ENCODE results near the gene STX10.
"Not testable (repeated sequence)": the region's sequence is repeated elsewhere in the genome, so short reads cannot be mapped to it uniquely, and the experiment has no call there.

The STX10 gene

GRCh38 chr19:13181747-13182388, 31.7 kb upstream of the STX10 start:
- Histone ChIP-seq H3K27me3 (ENCODE audit: insufficient read depth, insufficient read length) (no peaks in the 10 kb centered on the region), H3K36me3 (ENCODE audit: insufficient read depth, insufficient read length, low read length) (no peaks in the 10 kb centered on the region), H3K4me1 (ENCODE audit: insufficient read depth, insufficient read length) (peaks cover 4% of the 10 kb centered on the region), H3K9ac (ENCODE audit: insufficient read length, low read depth) (peak overlapping the region; percentile 59), H3K4me3 (ENCODE audit: insufficient read length, low read depth) (no peak overlapping the region), H3K9me3 (ENCODE audit: insufficient read depth, low read length) (no peaks in the 10 kb centered on the region)
- no peak for DNase-seq (ENCODE audit: low read depth, low spot score)
- no peak for TF ChIP-seq ZNF274 (IDR thresholded peaks at IDR 0.05; ENCODE audit: low read depth, low read length)
- TF ChIP-seq SUZ12 (IDR thresholded peaks at IDR 0.05; ENCODE audit: extremely low read depth, insufficient read depth, insufficient read length): no peak
- TF ChIP-seq YY1 (IDR thresholded peaks at IDR 0.05; ENCODE audit: insufficient read depth, insufficient read length): no peak

GRCh38 chr19:13178291-13178690, 28.1 kb upstream of the STX10 start:
- not testable (repeated sequence) for H3K27me3 ChIP-seq (ENCODE audit: insufficient read depth, insufficient read length); H3K9me3 ChIP-seq (ENCODE audit: insufficient read depth, low read length); H3K36me3 ChIP-seq (ENCODE audit: insufficient read depth, insufficient read length, low read length); DNase-seq (ENCODE audit: low read depth, low spot score); H3K4me3 ChIP-seq (ENCODE audit: insufficient read length, low read depth); H3K4me1 ChIP-seq (ENCODE audit: insufficient read depth, insufficient read length); H3K9ac ChIP-seq (ENCODE audit: insufficient read length, low read depth)

GRCh38 chr19:13177584-13177983, 27.4 kb upstream of the STX10 start:
- not testable (repeated sequence) for H3K4me1 ChIP-seq (ENCODE audit: insufficient read depth, insufficient read length); H3K9ac ChIP-seq (ENCODE audit: insufficient read length, low read depth); DNase-seq (ENCODE audit: low read depth, low spot score); H3K9me3 ChIP-seq (ENCODE audit: insufficient read depth, low read length); H3K36me3 ChIP-seq (ENCODE audit: insufficient read depth, insufficient read length, low read length); H3K27me3 ChIP-seq (ENCODE audit: insufficient read depth, insufficient read length); H3K4me3 ChIP-seq (ENCODE audit: insufficient read length, low read depth)

- no peaks in the 10 kb centered on the region for H3K9me3 ChIP-seq (ENCODE audit: insufficient read depth, low read length)
- DNase-seq (ENCODE audit: low read depth, low spot score): no peak
- H3K36me3 ChIP-seq (ENCODE audit: insufficient read depth, insufficient read length, low read length): no peaks in the 10 kb centered on the region
- H3K9ac ChIP-seq (ENCODE audit: insufficient read length, low read depth): no peak overlapping the region
- H3K27me3 ChIP-seq (ENCODE audit: insufficient read depth, insufficient read length): no peaks in the 10 kb centered on the region
- H3K4me3 ChIP-seq (ENCODE audit: insufficient read length, low read depth): no peak overlapping the region
- peaks cover 12% of the 10 kb centered on the region for H3K4me1 ChIP-seq (ENCODE audit: insufficient read depth, insufficient read length)
- TF ChIP-seq ZNF274 (IDR thresholded peaks at IDR 0.05; ENCODE audit: low read depth, low read length) (no peak), SUZ12 (IDR thresholded peaks at IDR 0.05; ENCODE audit: extremely low read depth, insufficient read depth, insufficient read length) (no peak), YY1 (IDR thresholded peaks at IDR 0.05; ENCODE audit: insufficient read depth, insufficient read length) (no peak)
Observed at GRCh38 chr19:13176345-13176744, 26.2 kb upstream of the STX10 start.

- no peak overlapping the region for H3K9ac ChIP-seq (ENCODE audit: insufficient read length, low read depth)
- no peaks in the 10 kb centered on the region for H3K9me3 ChIP-seq (ENCODE audit: insufficient read depth, low read length)
- DNase-seq (ENCODE audit: low read depth, low spot score): no peak
- H3K36me3 ChIP-seq (ENCODE audit: insufficient read depth, insufficient read length, low read length): no peaks in the 10 kb centered on the region
- H3K27me3 ChIP-seq (ENCODE audit: insufficient read depth, insufficient read length): no peaks in the 10 kb centered on the region
- peaks cover 11% of the 10 kb centered on the region for H3K4me1 ChIP-seq (ENCODE audit: insufficient read depth, insufficient read length)
- TF ChIP-seq YY1 (IDR thresholded peaks at IDR 0.05; ENCODE audit: insufficient read depth, insufficient read length) (no peak), SUZ12 (IDR thresholded peaks at IDR 0.05; ENCODE audit: extremely low read depth, insufficient read depth, insufficient read length) (no peak), ZNF274 (IDR thresholded peaks at IDR 0.05; ENCODE audit: low read depth, low read length) (no peak)
- no peak overlapping the region for H3K4me3 ChIP-seq (ENCODE audit: insufficient read length, low read depth)
Observed at GRCh38 chr19:13173139-13173737, 23.1 kb upstream of the STX10 start.

GRCh38 chr19:13172346-13173138, 22.4 kb upstream of the STX10 start:
- no peak for DNase-seq (ENCODE audit: low read depth, low spot score)
- Histone ChIP-seq H3K9me3 (ENCODE audit: insufficient read depth, low read length) (no peaks in the 10 kb centered on the region), H3K9ac (ENCODE audit: insufficient read length, low read depth) (peak overlapping the region; percentile 25), H3K27me3 (ENCODE audit: insufficient read depth, insufficient read length) (no peaks in the 10 kb centered on the region), H3K4me1 (ENCODE audit: insufficient read depth, insufficient read length) (peaks cover 11% of the 10 kb centered on the region), H3K36me3 (ENCODE audit: insufficient read depth, insufficient read length, low read length) (no peaks in the 10 kb centered on the region), H3K4me3 (ENCODE audit: insufficient read length, low read depth) (no peak overlapping the region)
- TF ChIP-seq YY1 (IDR thresholded peaks at IDR 0.05; ENCODE audit: insufficient read depth, insufficient read length) (no peak), SUZ12 (IDR thresholded peaks at IDR 0.05; ENCODE audit: extremely low read depth, insufficient read depth, insufficient read length) (no peak), ZNF274 (IDR thresholded peaks at IDR 0.05; ENCODE audit: low read depth, low read length) (no peak)

- no peaks in the 10 kb centered on the region for H3K9me3 ChIP-seq (ENCODE audit: insufficient read depth, low read length)
- TF ChIP-seq ZNF274 (IDR thresholded peaks at IDR 0.05; ENCODE audit: low read depth, low read length): no peak
- TF ChIP-seq YY1 (IDR thresholded peaks at IDR 0.05; ENCODE audit: insufficient read depth, insufficient read length): no peak
- TF ChIP-seq SUZ12 (IDR thresholded peaks at IDR 0.05; ENCODE audit: extremely low read depth, insufficient read depth, insufficient read length): no peak
- H3K4me3 ChIP-seq (ENCODE audit: insufficient read length, low read depth): no peak overlapping the region
- H3K27me3 ChIP-seq (ENCODE audit: insufficient read depth, insufficient read length): no peaks in the 10 kb centered on the region
- no peaks in the 10 kb centered on the region for H3K36me3 ChIP-seq (ENCODE audit: insufficient read depth, insufficient read length, low read length)
- DNase-seq (ENCODE audit: low read depth, low spot score): no peak
- peaks cover 17% of the 10 kb centered on the region for H3K4me1 ChIP-seq (ENCODE audit: insufficient read depth, insufficient read length)
- H3K9ac ChIP-seq (ENCODE audit: insufficient read length, low read depth): no peak overlapping the region
Observed at GRCh38 chr19:13171146-13171545, 21.0 kb upstream of the STX10 start.

Measured in NT2/D1 (cell line).